CD4-positive, alpha-beta memory T cell (primary cell): ENCODE measurements around the gene PBX3. TPM values are rescaled to one million over a fixed set of nuclear protein-coding genes. Genes with fewer than 3 reads are reported as not detected.

Experiments
- CTCF ChIA-PET: fragments of 350-600 bp; sonication (Branson Sonifier 250); formaldehyde crosslinking; loops from one replicate; lab custom pipeline; 2021; ENCODE audit warnings: inconsistent platforms; ENCODE audit not compliant: partially characterized antibody; lab: Charles Lee
- POLR2A ChIA-PET: fragments of 350-600 bp; sonication (Branson Sonifier 250); formaldehyde crosslinking; loops from one replicate; lab custom pipeline; 2021; ENCODE audit not compliant: partially characterized antibody; lab: Charles Lee
- DNase-seq, 5 donors: peaks; one replicate each; pipeline versions ENCODE4 v3.0.0 to v3.0.0-alpha.2; 2020 to 2022; ENCODE audit warnings: mixed read lengths in 1 of 5
- H3K27ac ChIP-seq: one replicate; pipeline ENCODE4 v1.7.0; 2013; ENCODE audit warnings: low read depth, low read length
- H3K27me3 ChIP-seq: 2 replicates; pipeline ENCODE4 v1.7.0; 2013; ENCODE audit warnings: mild to moderate bottlenecking, low read length, moderate library complexity; ENCODE audit not compliant: insufficient read depth
- H3K36me3 ChIP-seq: 2 replicates; pipeline ENCODE4 v1.7.0; 2013; ENCODE audit warnings: mild to moderate bottlenecking, low read length, moderate library complexity; ENCODE audit not compliant: insufficient read depth
- H3K4me1 ChIP-seq: 2 replicates; pipeline ENCODE4 v1.7.0; 2013; ENCODE audit warnings: mild to moderate bottlenecking, low read length, moderate library complexity; ENCODE audit not compliant: insufficient read depth
- H3K4me3 ChIP-seq, 2 donors: one replicate each; pipeline ENCODE4 v1.7.0; 2013; ENCODE audit warnings: low read length in 2 of 2, mild to moderate bottlenecking in 1 of 2
- H3K9me3 ChIP-seq, 2 donors: one replicate each; pipeline ENCODE4 v1.7.0; 2013; ENCODE audit warnings: low read length in 2 of 2, control low read depth in 1 of 2; ENCODE audit not compliant: control insufficient read depth in 1 of 2
- H3K27ac Mint-ChIP-seq, 7 donors: one replicate each; pipeline ENCODE4 v1.8.0; 2020 to 2021; ENCODE audit warnings: mixed read lengths in 7 of 7, mild to moderate bottlenecking in 6 of 7, inconsistent platforms in 3 of 7, moderate library complexity in 3 of 7
- H3K27me3 Mint-ChIP-seq, 2 donors: one replicate each; pipeline ENCODE4 v1.8.0; 2020 to 2021; ENCODE audit warnings: mixed read lengths in 2 of 2
- H3K36me3 Mint-ChIP-seq, 2 donors: one replicate each; pipeline ENCODE4 v1.8.0; 2020 to 2021; ENCODE audit warnings: mixed read lengths in 2 of 2, inconsistent platforms in 1 of 2, mild to moderate bottlenecking in 1 of 2
- H3K4me1 Mint-ChIP-seq, 4 donors: one replicate each; pipeline ENCODE4 v1.8.0; 2020 to 2021; ENCODE audit warnings: mixed read lengths in 4 of 4, mild to moderate bottlenecking in 1 of 4
- H3K4me3 Mint-ChIP-seq, 8 donors: one replicate each; pipeline ENCODE4 v1.8.0; 2020 to 2021; ENCODE audit warnings: mixed read lengths in 8 of 8, mild to moderate bottlenecking in 7 of 8, moderate library complexity in 6 of 8, inconsistent platforms in 3 of 8
- H3K9me3 Mint-ChIP-seq, 8 donors: one replicate each; pipeline ENCODE4 v1.8.0; 2020 to 2021; ENCODE audit warnings: mixed read lengths in 8 of 8, mild to moderate bottlenecking in 5 of 8, inconsistent platforms in 3 of 8, moderate library complexity in 1 of 8
- intact Hi-C: fragments of 100-400 bp; cut with micrococcal nuclease; formaldehyde crosslinking; loops from one replicate; pipeline ENCODE4 v1.15.1; 2023
- polyA plus RNA-seq, 2 donors: library from polyadenylated mRNA; unstranded; fragments of 300-500 nt; fragmentation: Illumina TruSeq; gene quantifications; one replicate each; pipeline ENCODE4 v1.2.3, GENCODE V29; 2021
- total RNA-seq, 2 experiments: library from RNA; stranded (reverse); gene quantifications; one replicate each; pipeline ENCODE4 v1.2.3, GENCODE V29; 2021

Gene PBX3
- total and polyA plus RNA-seq, 4 experiments from 2014 or later: 2.2 to 17.0 (median 10.4) TPM

DNA sequence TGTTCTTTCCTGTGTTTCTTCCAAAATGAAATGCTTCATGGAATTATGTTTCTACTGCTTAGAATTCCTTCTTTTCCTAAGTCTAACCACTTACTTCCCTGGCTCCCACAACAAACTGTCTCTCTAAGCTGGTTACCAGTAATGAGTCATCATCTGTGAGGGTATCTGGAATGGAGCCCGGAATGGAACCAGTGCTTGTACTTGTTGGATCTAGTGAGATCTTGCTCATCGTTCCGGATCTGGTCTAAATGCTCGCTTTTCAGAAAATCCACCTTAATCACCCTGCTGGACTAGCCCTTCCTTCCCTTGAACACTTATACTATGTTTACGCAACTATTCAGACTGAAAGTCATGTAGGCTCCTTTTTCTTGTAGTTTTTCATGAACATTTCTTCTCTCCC lies 184.8 kb downstream of the PBX3 start:
- Mint-ChIP-seq H3K27ac (no peak overlapping the region), H3K27me3 (no peaks in the 10 kb centered on the region), H3K4me3 (no peak overlapping the region), H3K36me3 (peaks cover 12 to 17% of the 10 kb centered on the region in 2 donors), H3K4me1 (no peaks in the 10 kb centered on the region), H3K9me3 (no peaks in the 10 kb centered on the region)
- Histone ChIP-seq H3K27ac (no peak overlapping the region), H3K4me3 (no peak overlapping the region), H3K27me3 (no peaks in the 10 kb centered on the region), H3K4me1 (no peaks in the 10 kb centered on the region), H3K9me3 (no peaks in the 10 kb centered on the region), H3K36me3 (no peaks in the 10 kb centered on the region)
- ChIA-PET POLR2A (no interaction called here), CTCF (no interaction called here)
- intact Hi-C loops: no loop called here
- no peak for DNase-seq

DNA sequence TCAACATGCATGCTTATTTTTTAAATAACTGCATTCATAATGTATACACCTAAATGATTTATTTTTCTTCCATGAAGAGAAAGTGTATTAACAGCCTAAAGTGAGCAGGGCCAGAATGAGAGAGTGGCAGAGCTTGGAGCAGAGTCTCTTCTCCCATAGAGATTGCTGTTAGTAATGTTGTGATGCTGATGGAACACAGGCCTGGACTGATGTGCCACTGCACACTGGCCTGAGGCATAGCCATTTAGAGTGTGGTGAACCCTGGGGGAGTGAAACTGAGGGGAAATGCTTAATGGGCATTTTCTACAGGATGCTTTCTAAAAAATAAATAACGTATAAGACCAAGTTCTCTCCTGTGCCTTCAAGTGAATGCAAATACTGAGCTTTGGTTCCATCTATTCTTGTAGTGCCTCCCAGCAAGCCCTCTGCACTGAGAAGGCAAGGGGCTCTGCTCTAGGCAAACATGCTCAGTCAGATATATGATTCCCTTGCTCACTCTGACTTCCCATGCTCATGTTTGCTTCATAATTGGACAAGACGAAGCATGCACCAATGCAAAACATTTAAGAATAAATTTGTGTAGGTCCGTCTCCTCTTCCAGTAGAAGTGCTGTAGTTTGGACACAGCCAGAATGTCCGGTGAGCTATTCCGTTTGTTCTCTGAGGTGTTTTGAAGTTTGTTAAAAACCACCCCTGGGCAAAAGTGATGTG lies 185.7 kb downstream of the PBX3 start:
- no peaks in the 10 kb centered on the region for H3K4me1 Mint-ChIP-seq
- intact Hi-C loops: no loop called here
- peaks cover 12 to 14% of the 10 kb centered on the region in 2 donors for H3K36me3 Mint-ChIP-seq
- ChIA-PET CTCF (interaction anchor here (0.6 kb wide), 2 partner anchors 10 to 38 kb away, joined by 3 read pairs; no protein-coding TSS in a partner anchor), POLR2A (interaction anchor here (0.7 kb wide), 1 partner anchor 349 kb away, joined by 3 read pairs; no protein-coding TSS in a partner anchor)
- no peaks in the 10 kb centered on the region for H3K9me3 Mint-ChIP-seq
- Histone ChIP-seq H3K4me3 (no peak overlapping the region), H3K27me3 (no peaks in the 10 kb centered on the region), H3K27ac (no peak overlapping the region), H3K4me1 (no peaks in the 10 kb centered on the region), H3K9me3 (no peaks in the 10 kb centered on the region), H3K36me3 (no peaks in the 10 kb centered on the region)
- H3K4me3 Mint-ChIP-seq: no peak overlapping the region
- DNase-seq: no peak
- no peak overlapping the region for H3K27ac Mint-ChIP-seq
- H3K27me3 Mint-ChIP-seq: no peaks in the 10 kb centered on the region

DNA sequence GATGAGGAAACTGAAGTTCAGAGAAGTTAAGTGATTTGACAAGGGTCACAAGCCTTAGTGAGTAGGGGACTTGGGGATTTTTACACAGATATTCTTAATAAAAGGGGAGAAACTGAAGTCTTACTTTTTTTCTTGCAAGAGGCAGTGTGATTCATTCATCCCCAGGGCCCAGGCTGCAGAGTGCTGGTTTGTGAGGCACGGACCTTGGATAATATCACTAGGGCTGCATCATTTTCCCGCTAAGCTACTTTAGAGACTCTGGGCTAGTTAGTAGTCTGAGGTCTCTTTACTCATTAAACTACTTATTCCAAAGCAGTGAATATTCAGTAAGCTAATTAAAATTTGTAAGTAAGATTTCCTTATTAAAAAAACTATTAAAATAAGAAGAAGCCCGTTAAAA lies 195.0 kb downstream of the PBX3 start:
- Histone ChIP-seq H3K4me1 (no peaks in the 10 kb centered on the region), H3K27me3 (no peaks in the 10 kb centered on the region), H3K36me3 (no peaks in the 10 kb centered on the region), H3K27ac (no peak overlapping the region), H3K4me3 (no peak overlapping the region), H3K9me3 (no peaks in the 10 kb centered on the region)
- Mint-ChIP-seq H3K27ac (no peak overlapping the region), H3K9me3 (peaks cover 0 to 14% (median 8%) of the 10 kb centered on the region in 8 donors), H3K4me3 (no peak overlapping the region), H3K36me3 (peaks cover 17 to 34% of the 10 kb centered on the region in 2 donors), H3K4me1 (no peaks in the 10 kb centered on the region), H3K27me3 (no peaks in the 10 kb centered on the region)
- ChIA-PET POLR2A (no interaction called here), CTCF (interaction anchor here (0.8 kb wide), 1 partner anchor 383 kb away, joined by 3 read pairs; no protein-coding TSS in a partner anchor)
- no peak for DNase-seq
- intact Hi-C loops: no loop called here

DNA sequence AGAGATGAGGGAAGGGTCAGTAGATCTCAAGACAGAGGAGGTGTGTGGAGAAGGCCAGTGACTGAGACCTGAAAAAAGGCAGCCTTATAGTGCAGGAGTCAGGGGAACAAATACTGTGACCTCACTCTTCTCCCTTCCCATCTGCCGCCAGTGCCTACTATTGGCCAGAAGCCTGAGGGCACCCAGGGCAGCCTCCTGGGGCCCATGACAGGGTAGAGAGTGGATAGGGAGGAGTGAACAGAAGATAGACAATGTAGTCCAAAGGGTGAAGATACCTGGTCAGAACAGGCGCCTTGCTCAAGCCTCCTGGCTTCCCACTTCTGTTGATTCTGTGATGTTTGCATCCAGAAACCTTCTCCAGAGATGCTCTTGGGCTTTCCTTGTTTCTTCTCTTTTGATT lies 196.7 kb downstream of the PBX3 start:
- no peaks in the 10 kb centered on the region for H3K4me1 ChIP-seq
- intact Hi-C loops: no loop called here
- CTCF ChIA-PET: no interaction called here
- no peaks in the 10 kb centered on the region for H3K9me3 ChIP-seq
- Mint-ChIP-seq H3K36me3 (peaks cover 15 to 29% of the 10 kb centered on the region in 2 donors), H3K4me3 (no peak overlapping the region), H3K9me3 (peaks cover 0 to 14% (median 8%) of the 10 kb centered on the region in 8 donors), H3K27me3 (no peaks in the 10 kb centered on the region), H3K4me1 (no peaks in the 10 kb centered on the region), H3K27ac (no peak overlapping the region)
- no peak overlapping the region for H3K4me3 ChIP-seq
- H3K36me3 ChIP-seq: no peaks in the 10 kb centered on the region
- POLR2A ChIA-PET: no interaction called here
- no peaks in the 10 kb centered on the region for H3K27me3 ChIP-seq
- no peak overlapping the region for H3K27ac ChIP-seq
- no peak for DNase-seq

DNA sequence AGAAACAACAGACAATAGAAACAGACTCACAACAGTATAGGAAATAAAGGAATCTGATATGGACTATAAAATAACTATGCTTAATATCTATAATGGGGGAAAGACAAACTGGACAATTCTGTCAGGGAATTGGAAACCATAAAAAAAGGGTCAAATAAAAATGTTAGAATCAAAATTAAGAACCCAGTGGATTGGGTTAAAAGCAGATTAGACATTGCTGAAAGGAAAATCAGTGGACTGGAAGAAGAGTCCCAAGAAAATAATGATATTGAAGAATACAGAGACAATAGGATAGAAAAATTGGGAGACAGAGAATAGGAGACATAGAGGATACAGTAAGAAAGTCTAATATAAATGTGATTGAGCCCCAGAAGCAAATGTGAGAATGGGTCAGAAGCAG lies 199.2 kb downstream of the PBX3 start:
- POLR2A ChIA-PET: no interaction called here
- H3K4me3 Mint-ChIP-seq: no peak overlapping the region
- no peak overlapping the region for H3K27ac Mint-ChIP-seq
- H3K36me3 Mint-ChIP-seq: peaks cover 14 to 20% of the 10 kb centered on the region in 2 donors
- peaks cover 0 to 14% (median 8%) of the 10 kb centered on the region in 8 donors for H3K9me3 Mint-ChIP-seq
- Histone ChIP-seq H3K4me1 (no peaks in the 10 kb centered on the region), H3K4me3 (no peak overlapping the region), H3K27me3 (no peaks in the 10 kb centered on the region), H3K36me3 (no peaks in the 10 kb centered on the region), H3K27ac (no peak overlapping the region), H3K9me3 (no peaks in the 10 kb centered on the region)
- intact Hi-C loops: no loop called here
- no peaks in the 10 kb centered on the region for H3K4me1 Mint-ChIP-seq
- CTCF ChIA-PET: no interaction called here
- no peak for DNase-seq
- no peaks in the 10 kb centered on the region for H3K27me3 Mint-ChIP-seq

DNA sequence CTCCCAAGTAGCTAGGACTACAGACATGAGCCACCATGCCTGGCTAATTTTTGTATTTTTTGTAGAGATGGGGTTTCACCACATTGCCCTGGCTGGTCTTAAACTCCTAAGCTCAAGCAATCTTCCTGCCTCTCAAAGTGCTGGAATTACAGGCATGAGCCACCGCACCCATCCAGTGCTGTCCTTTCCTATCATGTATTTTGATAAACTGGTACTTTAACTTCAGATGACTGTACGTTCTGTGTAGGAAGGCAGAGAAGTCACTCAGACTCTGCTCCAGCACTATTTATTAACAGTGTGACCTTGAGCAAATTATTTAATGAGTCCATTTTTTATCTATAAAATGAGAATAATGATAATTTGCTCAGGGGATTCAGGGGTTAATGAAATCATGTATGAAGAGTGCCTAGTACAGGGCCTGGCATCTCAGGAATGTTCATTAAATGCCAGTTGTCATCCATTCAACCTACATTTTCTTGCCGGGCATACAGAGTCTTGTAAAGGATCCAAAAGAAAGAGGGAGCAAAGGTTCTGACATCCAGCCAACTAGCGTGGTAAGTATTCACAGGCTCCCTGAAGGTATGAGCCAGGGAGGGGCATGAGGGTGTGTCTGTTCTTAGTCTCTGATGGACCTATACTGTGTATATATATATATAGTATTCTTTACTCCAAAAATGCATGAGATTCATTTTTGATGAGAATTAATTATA lies 201.9 kb downstream of the PBX3 start:
- no peak overlapping the region for H3K27ac Mint-ChIP-seq
- H3K4me3 ChIP-seq: no peak overlapping the region
- no peaks in the 10 kb centered on the region for H3K4me1 Mint-ChIP-seq
- intact Hi-C loops: no loop called here
- CTCF ChIA-PET: interaction anchor here (1.0 kb wide), 1 partner anchor 390 kb away, joined by 3 read pairs; no protein-coding TSS in a partner anchor
- no peaks in the 10 kb centered on the region for H3K27me3 ChIP-seq
- no peak overlapping the region for H3K27ac ChIP-seq
- no peaks in the 10 kb centered on the region for H3K9me3 ChIP-seq
- H3K4me1 ChIP-seq: no peaks in the 10 kb centered on the region
- no peaks in the 10 kb centered on the region for H3K36me3 ChIP-seq
- POLR2A ChIA-PET: no interaction called here
- no peak for DNase-seq
- no peaks in the 10 kb centered on the region for H3K27me3 Mint-ChIP-seq
- H3K4me3 Mint-ChIP-seq: no peak overlapping the region
- peaks cover 0 to 14% (median 8%) of the 10 kb centered on the region in 8 donors for H3K9me3 Mint-ChIP-seq
- H3K36me3 Mint-ChIP-seq: peaks cover 10 to 16% of the 10 kb centered on the region in 2 donors

DNA sequence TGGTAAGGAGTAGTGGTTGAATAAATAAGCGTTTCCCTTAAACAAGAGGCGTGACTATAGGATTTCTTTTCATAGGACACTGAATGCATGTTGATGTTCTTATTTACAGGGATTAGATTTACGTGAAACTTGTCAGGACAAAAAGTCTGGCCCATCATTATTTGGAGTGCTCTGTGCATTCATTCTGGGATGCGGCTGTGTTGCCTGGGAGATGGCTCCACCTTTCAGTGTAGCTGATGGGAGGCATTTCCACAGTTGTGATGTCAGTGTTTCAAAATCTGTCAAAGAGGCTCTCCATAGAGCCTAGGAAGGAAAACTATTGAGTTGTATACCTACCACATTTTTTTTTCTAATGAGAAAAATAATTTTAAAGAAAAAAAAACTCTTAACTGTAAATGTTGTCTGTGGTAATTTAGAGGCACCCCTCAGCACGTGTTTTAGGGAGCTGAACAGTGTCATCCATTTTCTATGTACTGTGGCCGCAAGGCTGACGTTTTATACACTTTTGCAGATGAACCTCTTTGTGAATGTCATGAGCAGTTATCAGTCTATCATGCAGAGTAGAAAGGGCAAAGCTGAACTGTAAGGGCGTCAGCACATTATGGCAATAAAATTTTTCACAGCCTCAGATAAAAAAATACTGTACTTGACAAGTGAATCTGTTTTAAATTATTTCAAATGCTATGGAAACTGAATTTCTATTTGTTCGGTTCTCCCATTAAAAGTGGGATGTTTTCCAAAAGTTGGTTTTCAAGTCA lies 202.7 kb downstream of the PBX3 start:
- H3K27me3 ChIP-seq: no peaks in the 10 kb centered on the region
- no peaks in the 10 kb centered on the region for H3K4me1 ChIP-seq
- H3K4me1 Mint-ChIP-seq: no peaks in the 10 kb centered on the region
- no peaks in the 10 kb centered on the region for H3K27me3 Mint-ChIP-seq
- H3K27ac ChIP-seq: no peak overlapping the region
- no peak for DNase-seq
- intact Hi-C loops: no loop called here
- H3K4me3 Mint-ChIP-seq: no peak overlapping the region
- no peaks in the 10 kb centered on the region for H3K9me3 ChIP-seq
- CTCF ChIA-PET: no interaction called here
- H3K27ac Mint-ChIP-seq: no peak overlapping the region
- H3K4me3 ChIP-seq: no peak overlapping the region
- H3K9me3 Mint-ChIP-seq: peaks cover 0 to 11% (median 5%) of the 10 kb centered on the region in 8 donors
- POLR2A ChIA-PET: no interaction called here
- peaks cover 7 to 10% of the 10 kb centered on the region in 2 donors for H3K36me3 Mint-ChIP-seq
- no peaks in the 10 kb centered on the region for H3K36me3 ChIP-seq
